ENCODE results near the gene SF3B6. TPM values are rescaled to one million over a fixed set of nuclear protein-coding genes. Genes with fewer than 3 reads are reported as not detected.
"Not testable (repeated sequence)": the region's sequence is repeated elsewhere in the genome, so short reads cannot be mapped to it uniquely, and the experiment has no call there.

Gene SF3B6
- total RNA-seq, 1 experiment from 2014 or later: 132 TPM

GRCh38 chr2:24045511-24046508, 30.3 kb downstream of the SF3B6 start:
- H4K20me1 ChIP-seq (ENCODE audit: control insufficient read depth, insufficient read depth, insufficient read length): peaks cover 5% of the 10 kb centered on the region
- no peak overlapping the region for H2BK120ac ChIP-seq (ENCODE audit: low read depth, low read length, poor library complexity, severe bottlenecking)
- no peak for DNase-seq
- no peak overlapping the region for H2AFZ ChIP-seq (ENCODE audit: low read length)
- no peaks in the 10 kb centered on the region for H3K27me3 Mint-ChIP-seq (ENCODE audit: low read depth)
- H3K4me2 ChIP-seq (ENCODE audit: insufficient read depth, insufficient read length, low read length): peak overlapping the region; percentile 97
- no CpG with 5 or more reads among the region's 11 CpGs for WGBS (ENCODE audit: extremely low coverage, insufficient read length, low lambda C conversion rate)
- no peak overlapping the region for H3K56ac ChIP-seq (ENCODE audit: insufficient read length, low read depth, low read length)
- H3K9me3 Mint-ChIP-seq: no peaks in the 10 kb centered on the region
- H3K27me3 ChIP-seq (ENCODE audit: insufficient read depth, low read length): no peaks in the 10 kb centered on the region
- H3K23ac ChIP-seq (ENCODE audit: insufficient read length, low read depth, low read length): no peak overlapping the region
- H3K4me1 ChIP-seq (ENCODE audit: insufficient read depth, low read length): 0 out of 2 replicates have a peak, but pooled peaks cover 1% of the 10 kb centered on the region
- H3K36me3 Mint-ChIP-seq (ENCODE audit: insufficient read depth in 1 of 3, low read depth in 3 of 3): peaks cover 0 to 7% (median 6%) of the 10 kb centered on the region in 3 experiments; a peak in 5 of 7 replicates
- H2BK15ac ChIP-seq (ENCODE audit: low read depth, low read length): no peak overlapping the region
- H3K23me2 ChIP-seq (ENCODE audit: insufficient read length, low read depth, low read length, poor library complexity, severe bottlenecking): peaks cover 9% of the 10 kb centered on the region
- no peak overlapping the region for H3T11ph ChIP-seq (ENCODE audit: low read length)
- no peak overlapping the region for H2BK12ac ChIP-seq (ENCODE audit: insufficient read length, low read depth, low read length)
- peak overlapping the region; percentile 97 to 99 for H3K4me3 Mint-ChIP-seq
- H2BK5ac ChIP-seq (ENCODE audit: insufficient read length, low read length): no peak overlapping the region
- H3K9me3 ChIP-seq (ENCODE audit: control insufficient read depth, low read depth, low read length): no peaks in the 10 kb centered on the region
- H3K4ac ChIP-seq (ENCODE audit: low read depth, low read length): no peak overlapping the region
- H3K9ac ChIP-seq (ENCODE audit: extremely low read depth, insufficient read length, low read length): no peak overlapping the region
- H2AK5ac ChIP-seq (ENCODE audit: insufficient read length, low read length): no peak overlapping the region
- no peaks in the 10 kb centered on the region for H3K79me1 ChIP-seq (ENCODE audit: insufficient read depth, low read depth, low read length, poor library complexity, severe bottlenecking)
- no peak overlapping the region for H3K18ac ChIP-seq (ENCODE audit: insufficient read length, low read depth, low read length)
- TF ChIP-seq, protein P1, sequence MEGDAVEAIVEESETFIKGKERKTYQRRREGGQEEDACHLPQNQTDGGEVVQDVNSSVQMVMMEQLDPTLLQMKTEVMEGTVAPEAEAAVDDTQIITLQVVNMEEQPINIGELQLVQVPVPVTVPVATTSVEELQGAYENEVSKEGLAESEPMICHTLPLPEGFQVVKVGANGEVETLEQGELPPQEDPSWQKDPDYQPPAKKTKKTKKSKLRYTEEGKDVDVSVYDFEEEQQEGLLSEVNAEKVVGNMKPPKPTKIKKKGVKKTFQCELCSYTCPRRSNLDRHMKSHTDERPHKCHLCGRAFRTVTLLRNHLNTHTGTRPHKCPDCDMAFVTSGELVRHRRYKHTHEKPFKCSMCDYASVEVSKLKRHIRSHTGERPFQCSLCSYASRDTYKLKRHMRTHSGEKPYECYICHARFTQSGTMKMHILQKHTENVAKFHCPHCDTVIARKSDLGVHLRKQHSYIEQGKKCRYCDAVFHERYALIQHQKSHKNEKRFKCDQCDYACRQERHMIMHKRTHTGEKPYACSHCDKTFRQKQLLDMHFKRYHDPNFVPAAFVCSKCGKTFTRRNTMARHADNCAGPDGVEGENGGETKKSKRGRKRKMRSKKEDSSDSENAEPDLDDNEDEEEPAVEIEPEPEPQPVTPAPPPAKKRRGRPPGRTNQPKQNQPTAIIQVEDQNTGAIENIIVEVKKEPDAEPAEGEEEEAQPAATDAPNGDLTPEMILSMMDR (conservative IDR thresholded peaks at IDR 0.05): no peak
- H3K27ac ChIP-seq (ENCODE audit: insufficient read length, low read depth, low read length): no peak overlapping the region
- H3K4me1 Mint-ChIP-seq: peaks cover 15 to 22% of the 10 kb centered on the region in 2 experiments
- H4K8ac ChIP-seq (replicated peaks; ENCODE audit: insufficient read length, low read depth, low read length): no peak overlapping the region
- H3K79me2 ChIP-seq (ENCODE audit: insufficient read depth, low read length): peaks cover 2% of the 10 kb centered on the region; the same call in 1 of the 2 replicates
- H4K91ac ChIP-seq (ENCODE audit: insufficient read length, low read depth, low read length): no peak overlapping the region
- H2BK20ac ChIP-seq (ENCODE audit: low read depth, low read length, poor library complexity, severe bottlenecking): no peak overlapping the region
- H3K27ac Mint-ChIP-seq: no peak overlapping the region; a peak in 1 of 7 replicates
- no peak overlapping the region for H4K5ac ChIP-seq (ENCODE audit: insufficient read length, low read depth, low read length)
- no peak overlapping the region for H3K14ac ChIP-seq (ENCODE audit: insufficient read depth, low read length)

GRCh38 chr2:24043133-24043532, 33.0 kb downstream of the SF3B6 start:
- H2BK5ac ChIP-seq (ENCODE audit: insufficient read length, low read length); H4K8ac ChIP-seq (replicated peaks; ENCODE audit: insufficient read length, low read depth, low read length); H3K79me2 ChIP-seq (ENCODE audit: insufficient read depth, low read length); H3K4me3 Mint-ChIP-seq; H4K91ac ChIP-seq (ENCODE audit: insufficient read length, low read depth, low read length); H3K56ac ChIP-seq (ENCODE audit: insufficient read length, low read depth, low read length); H3K4me1 ChIP-seq (ENCODE audit: insufficient read depth, low read length); H3K18ac ChIP-seq (ENCODE audit: insufficient read length, low read depth, low read length); H3K4me2 ChIP-seq (ENCODE audit: insufficient read depth, insufficient read length, low read length); DNase-seq; H3K4ac ChIP-seq (ENCODE audit: low read depth, low read length); H4K20me1 ChIP-seq (ENCODE audit: control insufficient read depth, insufficient read depth, insufficient read length); H2BK120ac ChIP-seq (ENCODE audit: low read depth, low read length, poor library complexity, severe bottlenecking); H3K27ac Mint-ChIP-seq; H2BK15ac ChIP-seq (ENCODE audit: low read depth, low read length); H4K5ac ChIP-seq (ENCODE audit: insufficient read length, low read depth, low read length); H2AFZ ChIP-seq (ENCODE audit: low read length); H3T11ph ChIP-seq (ENCODE audit: low read length); H2BK20ac ChIP-seq (ENCODE audit: low read depth, low read length, poor library complexity, severe bottlenecking); H2AK5ac ChIP-seq (ENCODE audit: insufficient read length, low read length); H3K9me3 Mint-ChIP-seq; H3K23ac ChIP-seq (ENCODE audit: insufficient read length, low read depth, low read length); H3K14ac ChIP-seq (ENCODE audit: insufficient read depth, low read length); H3K79me1 ChIP-seq (ENCODE audit: insufficient read depth, low read depth, low read length, poor library complexity, severe bottlenecking); H3K9me3 ChIP-seq (ENCODE audit: control insufficient read depth, low read depth, low read length); H3K27me3 Mint-ChIP-seq (ENCODE audit: low read depth); H3K23me2 ChIP-seq (ENCODE audit: insufficient read length, low read depth, low read length, poor library complexity, severe bottlenecking); H2BK12ac ChIP-seq (ENCODE audit: insufficient read length, low read depth, low read length); H3K9ac ChIP-seq (ENCODE audit: extremely low read depth, insufficient read length, low read length); H3K27ac ChIP-seq (ENCODE audit: insufficient read length, low read depth, low read length); H3K27me3 ChIP-seq (ENCODE audit: insufficient read depth, low read length): not testable (repeated sequence)
- WGBS (ENCODE audit: extremely low coverage, insufficient read length, low lambda C conversion rate): no CpG with 5 or more reads among the region's 6 CpGs
- Mint-ChIP-seq H3K36me3 (ENCODE audit: insufficient read depth in 1 of 3, low read depth in 3 of 3) (peaks cover 6 to 21% (median 20%) of the 10 kb centered on the region in 3 experiments; a peak in 6 of 7 replicates), H3K4me1 (peaks cover 12 to 15% of the 10 kb centered on the region in 2 experiments)
